Esophagus (tissue), 2 donors: ENCODE results near the gene PPP2R2B. TPM values are rescaled to one million over a fixed set of nuclear protein-coding genes. Genes with fewer than 3 reads are reported as not detected.

Experiments
- H3K27ac ChIP-seq, 2 donors: one replicate each; pipeline ENCODE4 v1.5.1; 2013; ENCODE audit warnings: low read depth in 2 of 2, mild to moderate bottlenecking in 2 of 2, inconsistent platforms in 1 of 2, low read length in 1 of 2, moderate library complexity in 1 of 2
- H3K27me3 ChIP-seq, 2 donors: one replicate each; pipeline ENCODE4 v1.6.1; 2013; ENCODE audit warnings: low read length in 2 of 2, control low read depth in 1 of 2, mild to moderate bottlenecking in 1 of 2; ENCODE audit not compliant: insufficient read depth in 2 of 2, control insufficient read depth in 1 of 2
- H3K36me3 ChIP-seq, 2 donors: one replicate each; pipeline ENCODE4 v1.6.1; 2013; ENCODE audit warnings: low read length in 1 of 2; ENCODE audit not compliant: control insufficient read depth in 2 of 2, insufficient read depth in 2 of 2
- H3K4me1 ChIP-seq, 2 donors: one replicate each; pipeline ENCODE4 v1.6.1; 2013; ENCODE audit warnings: low read length in 1 of 2; ENCODE audit not compliant: control insufficient read depth in 2 of 2, insufficient read depth in 2 of 2
- H3K4me3 ChIP-seq, 2 donors: one replicate each; pipeline ENCODE4 v1.5.1; 2013; ENCODE audit warnings: low read length in 2 of 2, mild to moderate bottlenecking in 2 of 2, low read depth in 1 of 2, moderate library complexity in 1 of 2
- H3K9me3 ChIP-seq, 2 donors: one replicate each; pipeline ENCODE4 v1.6.1; 2013; ENCODE audit warnings: mild to moderate bottlenecking in 2 of 2, low read depth in 1 of 2, low read length in 1 of 2, moderate library complexity in 1 of 2; ENCODE audit not compliant: control insufficient read depth in 2 of 2, insufficient read depth in 1 of 2
- WGBS, 2 donors: extraction: QIAGEN DNeasy Blood & Tissue Kit; methylation state at CpG; one replicate each; pipeline ENCODE4 v1.1.7; 2013; 5-methylcytosine and 5-hydroxymethylcytosine counted together
- polyA plus RNA-seq, 2 donors: library from polyadenylated mRNA; stranded (reverse); fragments of 200-250 nt; gene quantifications; one replicate each; pipeline ENCODE4 v1.2.3, GENCODE V29; 2013
- donor health status: healthy with polysubstance abuse.
- donor health status: Bipolar disorder and iron deficiency.

PPP2R2B gene
- polyA plus RNA-seq, 2 donors: 0.78 to 0.92 TPM

- H3K4me3 ChIP-seq: no peak overlapping the region
- H3K4me1 ChIP-seq: no peaks in the 10 kb centered on the region
- no peaks in the 10 kb centered on the region for H3K36me3 ChIP-seq
- WGBS, 2 donors: 24 to 33% methylated on average over 1 of the region's 1 CpG
- no peaks in the 10 kb centered on the region for H3K9me3 ChIP-seq
- no peaks in the 10 kb centered on the region for H3K27me3 ChIP-seq
- no peak overlapping the region for H3K27ac ChIP-seq
Measured at GRCh38 chr5:146816775-146817387, 61.7 kb downstream of the PPP2R2B start.

GRCh38 chr5:146815411-146815810 is 63.1 kb downstream of the PPP2R2B start:
- Histone ChIP-seq H3K27me3 (no peaks in the 10 kb centered on the region), H3K36me3 (no peaks in the 10 kb centered on the region), H3K27ac (no peak overlapping the region), H3K4me1 (no peaks in the 10 kb centered on the region), H3K4me3 (no peak overlapping the region), H3K9me3 (no peaks in the 10 kb centered on the region)
- 65% methylated on average over 3 of the region's 3 CpGs for WGBS, 2 donors

GRCh38 chr5:146813346-146814157 is 65.0 kb downstream of the PPP2R2B start:
- H3K4me3 ChIP-seq: no peak overlapping the region
- H3K4me1 ChIP-seq: no peaks in the 10 kb centered on the region
- H3K27ac ChIP-seq: no peak overlapping the region
- H3K9me3 ChIP-seq: no peaks in the 10 kb centered on the region
- no peaks in the 10 kb centered on the region for H3K36me3 ChIP-seq
- WGBS, 2 donors: 82 to 86% methylated on average over 10 of the region's 10 CpGs
- no peaks in the 10 kb centered on the region for H3K27me3 ChIP-seq

GRCh38 chr5:146805081-146805480 is 73.5 kb downstream of the PPP2R2B start:
- WGBS, 2 donors: 48 to 59% methylated on average over 1 of the region's 1 CpG

GRCh38 chr5:146802945-146803522 is 75.5 kb downstream of the PPP2R2B start:
- H3K36me3 ChIP-seq: no peaks in the 10 kb centered on the region
- no peaks in the 10 kb centered on the region for H3K27me3 ChIP-seq
- no peak overlapping the region for H3K27ac ChIP-seq
- WGBS, 2 donors: 83% methylated on average over 3 of the region's 3 CpGs
- no peaks in the 10 kb centered on the region for H3K4me1 ChIP-seq
- no peak overlapping the region for H3K4me3 ChIP-seq
- no peaks in the 10 kb centered on the region for H3K9me3 ChIP-seq

More at GRCh38 chr5:146805081-146805480, 73.5 kb downstream of the PPP2R2B start:
- Histone ChIP-seq H3K9me3 (no peaks in the 10 kb centered on the region), H3K4me3 (no peak overlapping the region), H3K36me3 (no peaks in the 10 kb centered on the region), H3K27ac (no peak overlapping the region), H3K27me3 (no peaks in the 10 kb centered on the region), H3K4me1 (no peaks in the 10 kb centered on the region)

GRCh38 chr5:146799671-146800070 is 78.9 kb downstream of the PPP2R2B start:
- 80 to 82% methylated on average over 5 of the region's 5 CpGs for WGBS, 2 donors
- Histone ChIP-seq H3K9me3 (no peaks in the 10 kb centered on the region), H3K4me1 (no peaks in the 10 kb centered on the region), H3K36me3 (no peaks in the 10 kb centered on the region), H3K27me3 (no peaks in the 10 kb centered on the region), H3K27ac (no peak overlapping the region), H3K4me3 (no peak overlapping the region)

- no peaks in the 10 kb centered on the region for H3K36me3 ChIP-seq
- no peak overlapping the region for H3K4me3 ChIP-seq
- no peaks in the 10 kb centered on the region for H3K9me3 ChIP-seq
- H3K27ac ChIP-seq: no peak overlapping the region
- 41 to 58% methylated on average over 1 of the region's 1 CpG for WGBS, 2 donors
- no peaks in the 10 kb centered on the region for H3K27me3 ChIP-seq
- no peaks in the 10 kb centered on the region for H3K4me1 ChIP-seq
Measured at GRCh38 chr5:146799231-146799630, 79.3 kb downstream of the PPP2R2B start.

- Histone ChIP-seq H3K27me3 (no peaks in the 10 kb centered on the region), H3K27ac (no peak overlapping the region), H3K4me3 (no peak overlapping the region), H3K36me3 (no peaks in the 10 kb centered on the region), H3K9me3 (no peaks in the 10 kb centered on the region), H3K4me1 (no peaks in the 10 kb centered on the region)
- WGBS, 2 donors: 40 to 67% methylated on average over 5 of the region's 5 CpGs
Measured at GRCh38 chr5:146797658-146798057, 80.9 kb downstream of the PPP2R2B start.

- Histone ChIP-seq H3K36me3 (no peaks in the 10 kb centered on the region), H3K4me3 (no peak overlapping the region), H3K9me3 (no peaks in the 10 kb centered on the region), H3K4me1 (no peaks in the 10 kb centered on the region), H3K27ac (no peak overlapping the region), H3K27me3 (no peaks in the 10 kb centered on the region)
- WGBS, 2 donors: 40 to 41% methylated on average over 1 of the region's 1 CpG
Measured at GRCh38 chr5:146796911-146797310, 81.6 kb downstream of the PPP2R2B start.
